GM12891 (cell line): ENCODE results near the gene SCGB2B2.

Experiments
- PAX5 ChIP-seq: IDR thresholded peaks from 2 replicates; pipeline ENCODE4 v1.6.1; 2011; ENCODE audit warnings: low read length, moderate library complexity, mild to moderate bottlenecking; ENCODE audit not compliant: insufficient read depth, severe bottlenecking
- POLR2A ChIP-seq: IDR thresholded peaks from 2 replicates; pipeline ENCODE4 v1.6.1; 2011; ENCODE audit warnings: low read depth, low read length, control low read depth
- POLR2AphosphoS5 ChIP-seq: IDR thresholded peaks from 2 replicates; pipeline ENCODE4 v1.6.1; 2011; ENCODE audit warnings: low read depth, low read length, control low read depth
- TAF1 ChIP-seq: IDR thresholded peaks from 2 replicates; pipeline ENCODE4 v1.6.1; 2011; ENCODE audit warnings: low read depth, low read length, control low read depth

DNA sequence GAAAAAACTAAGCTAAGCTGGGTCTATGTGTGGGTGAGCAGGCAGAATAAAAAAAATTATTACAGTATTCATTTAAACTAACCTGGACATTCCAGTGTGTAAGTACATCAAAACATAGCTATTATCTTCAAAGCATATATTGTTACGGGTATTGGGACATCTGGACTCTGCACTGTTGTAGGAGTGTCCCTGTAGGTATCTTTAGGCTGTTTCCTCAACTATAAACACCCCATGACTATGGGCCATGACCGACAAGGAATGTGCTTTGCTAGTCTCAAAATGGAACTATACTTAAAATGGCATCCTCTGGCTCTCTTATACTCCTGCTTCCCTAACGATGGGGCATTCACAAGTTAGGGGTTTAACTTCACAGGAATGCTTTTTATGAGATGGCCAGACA lies 3.4 kb downstream of the SCGB2B2 start:
- TF ChIP-seq POLR2AphosphoS5 (no peak), PAX5 (no peak), POLR2A (no peak), TAF1 (no peak)
